Cardiac muscle cell (in vitro differentiated cells and primary cell): Measurements from ENCODE around the gene PGGHG. TPM values are rescaled to one million over a fixed set of nuclear protein-coding genes. Genes with fewer than 3 reads are reported as not detected.

Experiments
- DNase-seq, 2 donors: peaks; one replicate each; pipeline versions ENCODE4 v3.0.0 to v3.0.0-alpha.2; 2010 to 2017; ENCODE audit warnings: low read depth in 1 of 2, low spot score in 1 of 2
- H3K27ac ChIP-seq: fragments of 200-600 bp; sonication (generic); 2 replicates; pipeline ENCODE4 v1.5.1; 2016
- H3K27me3 ChIP-seq: fragments of 200-600 bp; sonication (generic); 2 replicates; pipeline ENCODE4 v1.6.0; 2016; ENCODE audit warnings: control low read depth
- H3K36me3 ChIP-seq: fragments of 200-600 bp; sonication (generic); 2 replicates; pipeline ENCODE4 v1.5.1; 2016; ENCODE audit warnings: control low read depth
- H3K4me1 ChIP-seq: fragments of 200-600 bp; sonication (generic); 2 replicates; pipeline ENCODE4 v1.8.1; 2017; ENCODE audit warnings: low read depth, mild to moderate bottlenecking, mixed run types
- H3K4me3 ChIP-seq: fragments of 200-600 bp; sonication (generic); 2 replicates; pipeline ENCODE4 v1.5.1; 2016; ENCODE audit warnings: mild to moderate bottlenecking
- H3K9me3 ChIP-seq: fragments of 200-600 bp; sonication (generic); 2 replicates; pipeline ENCODE4 v1.5.1; 2017; ENCODE audit warnings: low read depth, mild to moderate bottlenecking, control low read depth
- polyA plus RNA-seq: library from polyadenylated mRNA; unstranded; fragments of >200 nt; fragmentation: Nextera tagmentation; extraction: Ambion mirVana; gene quantifications from 2 replicates; pipeline ENCODE4 v1.2.1, GENCODE V29; 2016
- total RNA-seq: library from RNA; depleted of rRNA; stranded (reverse); fragments of >200 nt; gene quantifications from 2 replicates; pipeline ENCODE4 v1.2.3, GENCODE V29; 2016
- TF ChIP-seq, protein P1 (sequence below): IDR thresholded peaks from 2 replicates; pipeline ENCODE4 v1.5.1; 2012; ENCODE audit warnings: low read depth, mild to moderate bottlenecking, low read length

PGGHG gene
- total and polyA plus RNA-seq, 2 experiments from 2014 or later = 33.1 to 88.7 TPM

GRCh38 chr11:340539-341512, 51.9 kb downstream of the PGGHG start:
- no peaks in the 10 kb centered on the region for H3K36me3 ChIP-seq
- TF ChIP-seq, protein P1, sequence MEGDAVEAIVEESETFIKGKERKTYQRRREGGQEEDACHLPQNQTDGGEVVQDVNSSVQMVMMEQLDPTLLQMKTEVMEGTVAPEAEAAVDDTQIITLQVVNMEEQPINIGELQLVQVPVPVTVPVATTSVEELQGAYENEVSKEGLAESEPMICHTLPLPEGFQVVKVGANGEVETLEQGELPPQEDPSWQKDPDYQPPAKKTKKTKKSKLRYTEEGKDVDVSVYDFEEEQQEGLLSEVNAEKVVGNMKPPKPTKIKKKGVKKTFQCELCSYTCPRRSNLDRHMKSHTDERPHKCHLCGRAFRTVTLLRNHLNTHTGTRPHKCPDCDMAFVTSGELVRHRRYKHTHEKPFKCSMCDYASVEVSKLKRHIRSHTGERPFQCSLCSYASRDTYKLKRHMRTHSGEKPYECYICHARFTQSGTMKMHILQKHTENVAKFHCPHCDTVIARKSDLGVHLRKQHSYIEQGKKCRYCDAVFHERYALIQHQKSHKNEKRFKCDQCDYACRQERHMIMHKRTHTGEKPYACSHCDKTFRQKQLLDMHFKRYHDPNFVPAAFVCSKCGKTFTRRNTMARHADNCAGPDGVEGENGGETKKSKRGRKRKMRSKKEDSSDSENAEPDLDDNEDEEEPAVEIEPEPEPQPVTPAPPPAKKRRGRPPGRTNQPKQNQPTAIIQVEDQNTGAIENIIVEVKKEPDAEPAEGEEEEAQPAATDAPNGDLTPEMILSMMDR = no peak
- no peaks in the 10 kb centered on the region for H3K9me3 ChIP-seq
- H3K4me1 ChIP-seq = peaks cover 3% of the 10 kb centered on the region
- no peak for DNase-seq
- no peak overlapping the region for H3K4me3 ChIP-seq
- no peak overlapping the region for H3K27ac ChIP-seq
- no peaks in the 10 kb centered on the region for H3K27me3 ChIP-seq

DNA sequence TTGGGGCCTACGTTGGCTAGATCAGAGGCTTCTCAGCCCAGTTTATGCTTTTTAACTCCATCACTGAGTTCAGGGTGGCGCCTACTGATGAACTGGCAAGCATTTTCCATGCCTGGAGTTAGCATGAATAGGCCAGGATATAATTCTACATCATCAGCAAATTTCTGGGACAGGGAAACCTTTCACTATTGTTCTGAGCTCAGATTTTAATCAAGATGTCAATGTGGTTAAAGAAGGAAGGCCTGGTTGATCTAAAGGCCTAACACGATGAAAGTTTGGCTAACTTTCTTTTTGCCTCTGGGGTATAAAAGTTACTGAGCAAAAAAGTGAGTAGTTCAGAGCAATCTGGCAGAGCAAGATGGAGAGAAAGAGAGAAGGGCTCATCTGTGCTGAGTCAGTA, 53.4 kb downstream of the PGGHG start:
- Histone ChIP-seq H3K4me3 (no peak overlapping the region), H3K9me3 (no peaks in the 10 kb centered on the region), H3K27me3 (no peaks in the 10 kb centered on the region), H3K36me3 (no peaks in the 10 kb centered on the region), H3K27ac (no peak overlapping the region), H3K4me1 (no peaks in the 10 kb centered on the region)
- DNase-seq = no peak
- TF ChIP-seq, protein P1 = no peak

- Histone ChIP-seq H3K4me3 (no peak overlapping the region), H3K4me1 (no peaks in the 10 kb centered on the region), H3K36me3 (no peaks in the 10 kb centered on the region), H3K27me3 (no peaks in the 10 kb centered on the region), H3K9me3 (no peaks in the 10 kb centered on the region), H3K27ac (no peak overlapping the region)
- DNase-seq = no peak
- TF ChIP-seq, protein P1 = no peak
These were observed 56.1 kb downstream of the PGGHG start for GRCh38 chr11:344836-345578.

Other genes starting within 250 kb of the PGGHG start
- gene SCGB1C1, start 96.0 kb upstream of the PGGHG start, total RNA-seq = not detected in 2 replicates
- not detected in 2 replicates for gene SCGB1C1, start 96.0 kb upstream of the PGGHG start, polyA plus RNA-seq
- 26.8 and 30.6 TPM in 2 replicates for gene BET1L, start 81.7 kb upstream of the PGGHG start, total RNA-seq
- 44.9 and 62.0 TPM in 2 replicates for gene BET1L, start 81.7 kb upstream of the PGGHG start, polyA plus RNA-seq
- gene RIC8A, start 81.4 kb upstream of the PGGHG start, total RNA-seq = 84.3 and 102 TPM in 2 replicates
- 75.6 and 81.5 TPM in 2 replicates for gene RIC8A, start 81.4 kb upstream of the PGGHG start, polyA plus RNA-seq
- 44.9 and 53.6 TPM in 2 replicates for gene SIRT3, start 52.8 kb upstream of the PGGHG start, total RNA-seq
- 46.1 and 47.7 TPM in 2 replicates for gene SIRT3, start 52.8 kb upstream of the PGGHG start, polyA plus RNA-seq
- 96.3 and 98.4 TPM in 2 replicates for gene PSMD13, start 52.1 kb upstream of the PGGHG start, total RNA-seq
- 167 and 175 TPM in 2 replicates for gene PSMD13, start 52.1 kb upstream of the PGGHG start, polyA plus RNA-seq
- gene NLRP6, start 10.7 kb upstream of the PGGHG start, total RNA-seq = not detected in 2 replicates
- not detected in 2 replicates for gene NLRP6, start 10.7 kb upstream of the PGGHG start, polyA plus RNA-seq
- not detected in 2 replicates for gene IFITM5, start 10.4 kb downstream of the PGGHG start, total RNA-seq
- gene IFITM5, start 10.4 kb downstream of the PGGHG start, polyA plus RNA-seq = 0.41 TPM in 1 of 2 replicates, not detected in the other
- 71.6 and 84.8 TPM in 2 replicates for gene IFITM2, start 18.7 kb downstream of the PGGHG start, total RNA-seq
- 267 and 368 TPM in 2 replicates for gene IFITM2, start 18.7 kb downstream of the PGGHG start, polyA plus RNA-seq
- 47.2 and 68.9 TPM in 2 replicates for gene IFITM1, start 24.9 kb downstream of the PGGHG start, total RNA-seq
- gene IFITM1, start 24.9 kb downstream of the PGGHG start, polyA plus RNA-seq = 74.3 and 154 TPM in 2 replicates
- 108 and 137 TPM in 2 replicates for gene IFITM3, start 31.7 kb downstream of the PGGHG start, total RNA-seq
- gene IFITM3, start 31.7 kb downstream of the PGGHG start, polyA plus RNA-seq = 498 and 585 TPM in 2 replicates
- 77.4 and 94.4 TPM in 2 replicates for gene B4GALNT4, start 80.4 kb downstream of the PGGHG start, total RNA-seq
- 35.8 and 44.1 TPM in 2 replicates for gene B4GALNT4, start 80.4 kb downstream of the PGGHG start, polyA plus RNA-seq
- gene PKP3, start 105.1 kb downstream of the PGGHG start, total RNA-seq = 0.09 and 0.70 TPM in 2 replicates
- gene PKP3, start 105.1 kb downstream of the PGGHG start, polyA plus RNA-seq = 0.57 TPM in 1 of 2 replicates, not detected in the other
- 45.6 and 69.5 TPM in 2 replicates for gene SIGIRR, start 125.9 kb downstream of the PGGHG start, total RNA-seq
- 35.7 and 46.8 TPM in 2 replicates for gene SIGIRR, start 125.9 kb downstream of the PGGHG start, polyA plus RNA-seq
- gene ANO9, start 152.9 kb downstream of the PGGHG start, total RNA-seq = 0.51 TPM in 1 of 2 replicates, not detected in the other
- gene ANO9, start 152.9 kb downstream of the PGGHG start, polyA plus RNA-seq = 0.23 and 1.2 TPM in 2 replicates
- 178 and 202 TPM in 2 replicates for gene PTDSS2, start 161.2 kb downstream of the PGGHG start, total RNA-seq
- 69.6 and 83.1 TPM in 2 replicates for gene PTDSS2, start 161.2 kb downstream of the PGGHG start, polyA plus RNA-seq
- gene RNH1, start 218.1 kb downstream of the PGGHG start, total RNA-seq = 149 and 186 TPM in 2 replicates
- gene RNH1, start 218.1 kb downstream of the PGGHG start, polyA plus RNA-seq = 157 and 176 TPM in 2 replicates
- gene HRAS, start 246.4 kb downstream of the PGGHG start, total RNA-seq = 49.6 and 63.1 TPM in 2 replicates
- gene HRAS, start 246.4 kb downstream of the PGGHG start, polyA plus RNA-seq = 60.0 and 97.8 TPM in 2 replicates
- gene LRRC56, start 248.4 kb downstream of the PGGHG start, total RNA-seq = 2.6 and 4.5 TPM in 2 replicates
- gene LRRC56, start 248.4 kb downstream of the PGGHG start, polyA plus RNA-seq = 2.5 and 3.4 TPM in 2 replicates